Inflammatory macrophage treated with lipopolysaccharide for 1 hour (primary cell): ENCODE measurements around the gene ERVFRD-1.

Source experiments
- DNase-seq, 2 donors: peaks; one replicate each; pipeline ENCODE4 v3.0.0-alpha.2; 2020 to 2022

Gene ERVFRD-1, protein sequence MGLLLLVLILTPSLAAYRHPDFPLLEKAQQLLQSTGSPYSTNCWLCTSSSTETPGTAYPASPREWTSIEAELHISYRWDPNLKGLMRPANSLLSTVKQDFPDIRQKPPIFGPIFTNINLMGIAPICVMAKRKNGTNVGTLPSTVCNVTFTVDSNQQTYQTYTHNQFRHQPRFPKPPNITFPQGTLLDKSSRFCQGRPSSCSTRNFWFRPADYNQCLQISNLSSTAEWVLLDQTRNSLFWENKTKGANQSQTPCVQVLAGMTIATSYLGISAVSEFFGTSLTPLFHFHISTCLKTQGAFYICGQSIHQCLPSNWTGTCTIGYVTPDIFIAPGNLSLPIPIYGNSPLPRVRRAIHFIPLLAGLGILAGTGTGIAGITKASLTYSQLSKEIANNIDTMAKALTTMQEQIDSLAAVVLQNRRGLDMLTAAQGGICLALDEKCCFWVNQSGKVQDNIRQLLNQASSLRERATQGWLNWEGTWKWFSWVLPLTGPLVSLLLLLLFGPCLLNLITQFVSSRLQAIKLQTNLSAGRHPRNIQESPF

DNA sequence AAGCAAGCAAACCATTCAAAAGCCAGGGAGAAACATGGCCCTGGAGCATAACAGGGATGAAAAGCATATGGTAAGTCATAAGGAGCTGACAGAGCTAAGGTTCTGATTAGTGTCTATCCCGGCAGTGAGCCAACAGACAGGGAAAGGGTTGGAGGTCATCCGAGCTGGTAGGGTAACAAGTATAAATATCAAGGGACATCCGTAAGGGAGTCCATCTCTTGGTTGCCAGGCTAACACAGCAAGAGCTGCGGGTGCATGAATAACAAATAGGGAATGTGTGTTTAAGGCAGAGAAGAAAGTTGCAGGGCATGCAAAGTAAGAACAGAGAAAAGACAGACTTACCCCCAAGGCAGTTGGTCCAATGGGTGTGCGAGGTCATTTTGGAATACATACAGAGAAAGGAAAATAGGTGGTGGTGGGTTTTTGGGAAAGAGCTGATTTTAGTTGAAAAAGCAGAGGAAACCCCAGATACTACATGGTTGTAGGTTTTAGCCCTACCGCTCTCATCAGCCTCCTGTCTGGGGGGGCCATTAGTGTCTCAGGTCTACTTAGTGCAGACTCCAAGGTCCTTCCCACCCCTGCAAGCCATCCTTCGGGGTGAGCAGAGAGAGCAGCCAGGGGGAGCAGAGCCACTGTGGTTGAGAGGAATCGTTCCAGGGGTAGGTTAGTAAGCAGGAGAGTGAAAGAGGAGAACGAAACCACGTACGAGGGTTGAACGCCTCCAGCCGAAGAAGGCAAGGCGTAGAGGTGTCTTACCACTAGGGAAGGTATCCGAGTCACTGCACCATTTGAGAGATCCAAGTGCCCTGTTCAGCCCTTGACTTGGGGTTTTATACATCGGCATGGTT, at the start of gene ERVFRD-1:
Gene ERVFRD-1 (minus strand): TSS at position 805 of the 848 bp plus-strand sequence. CDS start 6,415 bp downstream, outside the sequence.
- DNase-seq, result no peak

DNA sequence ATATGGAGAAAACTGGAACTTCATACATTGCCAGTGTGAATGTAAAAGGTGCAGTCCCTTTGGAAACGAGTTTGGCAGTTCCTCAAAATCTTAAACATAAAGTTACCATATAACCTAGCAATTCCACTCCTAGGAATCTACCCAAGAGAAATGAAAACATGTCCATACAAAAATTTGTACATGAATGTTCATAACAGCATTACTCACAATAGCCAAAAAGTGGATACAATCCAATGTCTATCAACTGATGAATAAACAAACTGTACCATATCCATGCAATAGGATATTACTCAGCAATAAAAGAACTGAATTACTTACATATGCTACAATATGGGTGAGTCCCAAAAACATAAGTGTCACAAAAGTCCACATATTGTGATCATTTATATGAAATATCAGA, 48.7 kb upstream of the ERVFRD-1 start:
- DNase-seq, result no peak

DNA sequence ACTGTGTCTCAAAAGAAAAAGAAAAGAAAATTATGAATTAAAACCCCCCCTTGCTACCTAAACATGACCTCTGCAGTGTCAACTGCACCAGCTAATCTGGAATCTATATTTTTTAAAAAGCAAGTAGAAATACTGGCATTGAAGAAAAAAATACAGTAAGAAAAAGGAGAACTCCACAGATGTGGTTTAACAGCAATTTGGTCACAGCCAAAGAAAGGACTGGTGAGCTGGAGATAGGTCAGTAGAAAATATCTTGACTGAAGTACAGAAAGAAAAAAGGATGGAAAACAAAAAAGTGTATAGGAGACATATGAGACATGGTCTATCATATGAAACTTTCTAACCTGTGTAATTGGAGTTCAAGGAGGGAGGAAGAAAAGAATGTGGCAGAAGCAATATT, 44.1 kb upstream of the ERVFRD-1 start:
- DNase-seq, result no peak

DNA sequence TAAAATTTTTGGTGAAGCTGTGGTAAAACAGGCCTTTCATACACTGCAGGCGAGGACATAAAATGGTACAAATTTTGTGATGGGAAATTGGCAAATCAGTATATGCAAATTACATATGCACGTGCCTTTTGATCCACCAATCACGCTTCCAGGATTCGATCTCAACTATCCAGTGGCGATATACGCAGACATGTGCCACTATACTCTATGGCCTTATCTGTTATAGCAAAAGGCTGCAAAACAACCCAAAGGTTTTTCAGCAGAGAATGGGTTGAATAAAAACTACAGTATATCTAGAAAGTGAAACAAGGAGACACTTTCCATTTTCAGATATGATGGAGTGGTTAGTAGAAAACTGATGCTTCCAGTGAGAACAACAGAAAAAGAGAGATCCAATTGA, 41.9 kb upstream of the ERVFRD-1 start:
- no peak for DNase-seq

DNA sequence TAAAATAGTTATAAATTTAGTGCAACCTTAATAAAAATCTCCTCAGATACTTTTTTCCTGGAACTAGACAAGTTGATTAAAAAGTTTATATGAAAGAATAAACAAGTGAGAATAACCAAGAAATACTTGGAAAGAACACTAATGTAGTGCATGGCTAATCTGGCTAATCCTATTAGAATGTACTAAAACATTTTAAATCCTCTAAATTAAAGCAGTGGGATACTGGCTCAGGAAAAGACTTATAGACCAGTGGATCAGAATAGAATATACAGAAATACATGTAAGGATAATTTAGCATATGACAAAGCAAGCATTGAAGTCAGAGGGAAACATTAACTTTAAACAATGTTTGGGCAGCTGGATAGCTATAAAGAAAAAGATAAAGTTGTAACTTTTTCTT, 41.1 kb upstream of the ERVFRD-1 start:
- no peak for DNase-seq

DNA sequence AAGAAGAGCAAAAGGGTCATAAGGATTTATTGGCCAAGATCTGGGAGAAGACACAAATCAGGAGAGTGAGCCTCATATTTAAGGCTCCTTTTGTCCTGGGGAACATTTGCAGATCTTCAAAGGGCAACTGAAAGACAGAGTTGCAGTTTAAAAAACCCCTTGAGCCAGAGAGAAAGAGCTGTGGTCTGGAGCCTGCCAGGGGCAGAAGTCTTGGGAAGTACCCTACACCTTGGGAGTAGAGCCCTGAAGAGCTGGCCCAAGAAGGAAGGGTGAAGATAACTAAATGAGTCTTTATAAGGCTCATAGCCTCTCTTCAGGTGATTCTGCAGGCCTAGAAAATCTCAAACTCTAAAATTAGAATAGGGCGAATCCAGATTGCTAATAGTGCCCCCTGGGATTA, 40.0 kb upstream of the ERVFRD-1 start:
- DNase-seq, result no peak

DNA sequence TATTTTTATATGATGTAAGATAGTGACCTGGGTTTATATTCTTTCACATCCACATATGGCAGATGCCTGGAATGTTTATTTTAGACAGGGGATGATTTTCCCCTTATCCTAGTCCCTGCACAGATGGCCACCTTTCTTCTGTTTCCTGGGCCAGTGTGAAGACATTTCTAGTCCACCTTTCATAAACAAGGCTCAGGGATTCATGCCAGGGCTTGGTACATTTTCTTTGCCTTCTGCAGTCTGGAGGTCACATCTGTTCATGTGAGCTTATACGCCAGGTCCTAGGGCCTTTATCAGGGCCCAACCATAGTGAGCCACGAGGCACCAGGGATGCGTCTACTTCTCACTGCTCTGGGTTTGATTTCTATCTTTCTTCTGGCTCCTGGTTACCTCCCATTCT, 38.0 kb upstream of the ERVFRD-1 start:
- no peak for DNase-seq

DNA sequence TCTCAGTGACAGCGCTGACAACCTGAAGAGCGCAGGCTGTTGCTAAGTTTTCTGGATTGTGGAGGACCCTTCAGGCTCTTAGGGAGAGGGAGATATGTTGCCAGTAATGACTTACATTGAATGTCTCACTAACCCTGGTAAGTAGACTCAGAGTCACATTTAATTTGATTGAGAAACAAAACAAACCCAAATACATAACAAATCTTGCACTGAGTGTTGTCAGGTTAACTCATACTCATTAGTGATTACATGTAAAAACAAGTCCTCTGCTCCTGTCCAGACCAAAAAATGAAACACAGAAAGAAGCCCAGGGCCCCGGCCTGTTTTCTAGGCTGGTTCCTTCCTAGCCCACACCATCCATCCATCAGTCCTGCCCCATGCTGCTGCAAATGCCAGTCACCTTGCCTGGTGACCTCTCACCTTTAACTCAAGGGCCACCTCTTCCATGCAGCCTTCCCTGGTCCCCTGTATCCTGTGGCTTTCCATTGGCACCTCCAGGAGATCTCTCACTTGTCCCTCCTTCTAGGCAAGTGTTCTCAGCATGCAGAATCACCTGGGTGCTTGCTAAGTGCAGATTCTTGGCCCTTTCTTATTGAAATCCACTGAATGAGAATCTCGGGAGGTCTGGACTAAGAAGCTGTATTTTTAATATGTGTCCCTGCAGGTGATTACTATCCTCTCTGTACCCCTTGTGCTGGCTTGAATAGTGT, 34.7 kb upstream of the ERVFRD-1 start:
- no peak for DNase-seq

DNA sequence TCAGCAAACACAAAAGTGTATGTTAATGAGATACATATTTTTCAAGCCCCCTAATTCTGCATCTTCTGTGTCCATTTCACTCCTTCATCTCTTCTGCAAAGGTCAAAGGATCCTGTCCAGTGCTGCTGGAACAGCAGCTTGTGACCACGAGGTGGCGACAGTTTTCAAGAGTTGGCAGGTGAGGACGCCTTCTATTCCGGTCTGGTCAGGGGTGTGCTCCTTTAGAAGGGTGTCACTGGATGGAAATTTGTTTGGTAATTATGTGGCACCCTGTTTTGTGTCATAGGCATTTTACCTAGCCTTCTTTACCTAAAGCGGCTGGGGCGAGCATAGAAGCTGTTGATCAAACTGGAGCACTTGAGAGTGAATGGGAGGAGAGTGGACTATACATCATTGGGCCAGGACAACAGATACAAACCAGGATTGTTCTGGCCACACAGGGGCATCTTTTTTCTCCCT, 32.9 kb upstream of the ERVFRD-1 start:
- peak; percentile 66 to 84 for DNase-seq

DNA sequence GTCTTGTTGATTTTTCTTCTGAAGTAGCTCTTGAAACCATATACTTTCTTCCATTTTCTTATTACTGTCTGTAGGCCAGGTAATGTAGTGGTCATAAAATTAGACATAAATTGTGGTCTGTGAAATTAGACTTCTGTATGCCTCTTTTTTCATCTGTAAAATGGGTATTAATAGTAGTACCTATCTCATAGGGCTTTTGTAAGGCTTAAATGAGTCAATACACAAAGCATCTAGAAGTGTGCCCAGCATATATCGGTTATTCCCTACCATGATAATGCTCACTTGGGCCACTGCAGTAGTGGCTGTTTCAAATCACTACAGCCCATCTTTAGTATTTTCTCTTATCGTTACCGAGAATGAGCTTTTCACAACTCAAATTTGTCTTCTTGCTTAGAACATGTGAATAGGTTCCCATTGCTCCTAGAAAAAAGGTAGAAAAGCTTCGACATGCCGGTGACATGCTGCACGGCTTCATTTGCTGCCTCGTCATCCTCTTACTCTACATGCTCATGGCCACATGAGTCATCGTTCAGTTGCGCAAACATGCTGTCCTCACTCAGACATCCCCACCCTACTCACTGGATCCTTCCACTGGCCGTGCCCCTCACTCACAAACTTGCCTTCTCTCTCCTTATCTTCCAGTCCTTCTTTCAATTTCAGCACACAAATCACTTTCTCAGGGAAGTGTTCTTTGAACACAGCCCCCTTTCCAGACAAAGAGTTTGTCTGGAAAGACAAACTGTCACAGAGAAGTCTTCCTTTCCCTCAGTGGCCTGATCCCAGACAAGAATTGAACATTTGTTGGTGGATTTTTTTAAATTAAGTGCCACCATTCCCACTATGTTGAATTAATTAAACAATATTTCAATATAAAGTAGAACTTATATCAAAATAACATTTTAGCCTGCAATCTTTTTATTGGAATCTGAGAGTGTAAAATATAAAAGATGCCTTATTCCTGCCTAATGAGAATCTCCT, 32.2 kb upstream of the ERVFRD-1 start:
- peak; percentile 92 to 95 for DNase-seq

DNA sequence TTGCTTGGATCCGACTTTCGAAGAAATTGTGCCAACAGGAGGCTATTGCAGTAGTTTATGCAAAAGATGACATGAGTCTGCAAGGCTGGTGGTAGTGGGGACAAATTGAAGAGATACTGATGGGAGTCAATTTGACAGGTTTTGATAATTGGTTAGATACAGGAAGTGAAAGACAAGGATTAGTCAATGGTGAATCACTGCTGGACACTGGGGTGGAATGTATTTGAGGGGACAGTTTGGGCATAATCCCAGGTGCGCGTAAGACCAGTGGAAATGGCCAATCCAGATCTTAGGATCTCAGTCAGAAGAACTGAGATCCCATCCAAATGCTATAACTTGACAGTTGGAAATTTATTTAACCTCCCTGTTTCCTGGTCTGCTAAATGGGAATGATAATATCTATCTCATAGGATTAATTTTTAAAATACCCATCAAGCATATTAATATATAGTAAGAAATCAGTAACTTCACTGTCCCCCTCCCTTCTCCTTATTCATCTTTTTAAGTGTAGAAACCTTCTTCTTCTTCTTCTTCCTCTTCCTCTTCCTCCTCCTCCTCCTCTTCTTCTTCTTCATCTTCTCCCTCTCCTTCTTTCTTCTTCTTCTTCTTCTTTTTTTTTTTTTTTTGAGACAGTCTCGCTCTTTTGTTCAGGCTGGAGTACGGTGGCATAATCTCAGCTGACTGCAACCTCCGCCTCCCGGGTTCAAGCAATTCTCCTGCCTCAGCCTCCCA, 30.9 kb upstream of the ERVFRD-1 start:
- peak in 1 of 2 donors; percentile 36 for DNase-seq

DNA sequence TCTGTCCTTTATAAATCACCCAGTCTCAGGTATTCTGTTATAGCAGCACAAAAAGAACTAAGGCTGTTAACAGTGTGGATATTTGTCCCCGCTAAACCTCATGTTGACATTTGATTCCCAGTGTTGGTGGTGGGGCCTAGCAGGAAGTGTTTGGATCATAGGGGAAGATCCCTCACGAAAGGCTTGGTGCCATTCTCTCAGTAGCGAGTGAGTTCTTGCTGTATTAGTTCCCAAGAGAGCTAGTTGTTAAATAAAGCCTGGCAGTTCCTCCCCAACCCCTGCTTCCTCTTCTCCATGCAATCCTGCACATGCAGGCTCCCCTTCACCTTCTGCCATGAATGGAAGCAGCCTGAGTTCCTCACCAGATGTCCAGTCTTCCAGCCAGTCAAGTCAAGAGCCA, 29.8 kb upstream of the ERVFRD-1 start:
- peak; percentile 35 to 55 for DNase-seq

DNA sequence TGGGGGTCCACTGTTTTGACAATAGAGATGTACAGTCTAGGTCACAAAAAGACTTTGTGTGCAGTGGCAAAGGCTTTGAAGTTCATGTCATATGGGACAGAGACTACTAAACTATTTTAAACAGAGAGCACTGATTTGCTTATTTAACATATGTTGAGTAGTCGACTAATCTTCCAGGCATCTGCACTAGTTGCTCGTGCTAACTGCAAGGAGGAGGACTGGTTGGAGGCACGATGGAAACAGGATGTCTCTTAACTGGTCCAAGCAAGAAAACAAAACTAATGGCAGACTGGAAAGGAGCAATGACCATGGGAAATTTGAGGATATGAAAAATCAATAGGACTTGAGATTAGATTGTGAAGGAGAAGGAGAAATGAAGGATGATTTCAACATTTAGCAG, 28.5 kb upstream of the ERVFRD-1 start:
- no peak for DNase-seq

DNA sequence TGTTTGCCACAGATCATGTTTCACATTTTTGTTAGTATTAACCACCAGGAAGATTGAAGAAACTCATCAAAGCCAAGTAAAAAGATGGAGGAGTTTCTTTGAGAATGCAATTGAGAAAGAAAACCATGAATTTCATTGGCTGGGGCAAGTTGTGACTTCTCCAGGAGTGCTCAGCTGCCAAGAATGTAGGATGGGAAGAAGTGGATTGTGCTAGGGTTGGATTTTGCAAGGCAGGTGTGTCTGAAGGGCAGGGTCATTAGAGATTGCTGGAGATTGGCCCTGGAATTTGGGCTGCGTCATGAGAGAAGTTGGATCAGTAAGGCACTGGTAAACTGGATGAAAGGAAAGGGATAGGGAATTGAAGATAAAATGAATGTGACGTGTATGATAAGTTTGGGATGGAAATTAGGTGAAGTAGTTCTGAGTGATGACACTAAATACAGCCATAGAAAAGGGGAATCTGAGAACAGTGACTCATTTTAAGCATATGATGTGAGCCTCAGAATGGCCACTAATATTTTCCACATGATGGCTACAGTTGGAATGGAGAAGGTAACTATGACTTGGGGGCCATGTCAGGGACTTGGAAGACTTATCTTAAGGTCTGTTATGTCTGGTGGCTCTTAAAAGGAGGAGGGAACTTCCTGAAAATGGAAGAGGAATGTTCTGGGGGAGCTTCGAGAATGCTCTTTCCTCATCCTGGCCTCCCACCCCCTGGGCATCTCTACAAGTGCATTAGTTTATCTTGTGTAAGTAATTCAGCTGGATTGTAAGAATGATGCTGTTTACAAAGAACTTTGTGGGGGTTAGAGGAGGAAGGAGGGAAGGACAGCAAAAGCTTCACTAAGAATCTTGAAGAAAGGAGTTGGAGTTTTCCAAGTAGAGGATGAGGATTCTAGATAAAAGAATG, 27.8 kb upstream of the ERVFRD-1 start:
- peak; percentile 73 to 74 for DNase-seq

DNA sequence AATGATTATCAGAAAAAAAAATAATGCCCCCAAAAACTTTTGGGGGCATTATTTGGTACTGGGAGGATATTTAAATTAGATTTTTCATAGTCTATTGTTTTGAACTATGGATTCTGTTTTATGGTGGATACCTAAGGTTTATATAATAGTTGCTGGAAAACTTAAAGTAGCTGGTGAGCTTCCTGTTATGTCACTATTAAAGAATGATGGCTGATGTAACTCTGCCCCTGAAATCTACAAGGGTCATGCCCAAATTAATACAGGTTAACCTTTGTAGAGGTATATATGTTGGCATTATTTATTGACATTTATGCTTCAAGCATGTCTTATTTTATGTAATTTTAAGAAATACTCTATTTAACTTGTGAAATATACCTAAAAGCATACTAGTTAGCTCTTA, 25.3 kb upstream of the ERVFRD-1 start:
- no peak for DNase-seq

DNA sequence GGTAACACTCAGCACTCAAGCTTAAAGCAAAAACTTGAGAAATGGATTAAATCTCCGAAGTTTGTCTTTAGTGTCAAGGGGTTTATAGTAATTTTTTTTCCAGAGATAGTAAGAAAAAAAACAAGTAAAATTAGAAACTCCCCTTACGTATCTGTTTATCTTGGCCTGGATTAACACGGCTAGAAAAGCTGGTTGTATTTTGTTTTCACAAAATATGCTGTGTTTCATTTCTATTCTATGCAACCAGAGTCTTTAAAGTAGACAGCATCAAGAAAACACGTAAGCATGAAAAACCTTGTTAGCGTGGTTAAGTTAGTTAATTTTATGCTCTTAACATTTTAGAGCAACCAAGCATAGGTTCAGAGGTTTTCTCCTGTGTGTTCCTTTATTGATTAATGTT, 21.8 kb upstream of the ERVFRD-1 start:
- DNase-seq, result no peak

DNA sequence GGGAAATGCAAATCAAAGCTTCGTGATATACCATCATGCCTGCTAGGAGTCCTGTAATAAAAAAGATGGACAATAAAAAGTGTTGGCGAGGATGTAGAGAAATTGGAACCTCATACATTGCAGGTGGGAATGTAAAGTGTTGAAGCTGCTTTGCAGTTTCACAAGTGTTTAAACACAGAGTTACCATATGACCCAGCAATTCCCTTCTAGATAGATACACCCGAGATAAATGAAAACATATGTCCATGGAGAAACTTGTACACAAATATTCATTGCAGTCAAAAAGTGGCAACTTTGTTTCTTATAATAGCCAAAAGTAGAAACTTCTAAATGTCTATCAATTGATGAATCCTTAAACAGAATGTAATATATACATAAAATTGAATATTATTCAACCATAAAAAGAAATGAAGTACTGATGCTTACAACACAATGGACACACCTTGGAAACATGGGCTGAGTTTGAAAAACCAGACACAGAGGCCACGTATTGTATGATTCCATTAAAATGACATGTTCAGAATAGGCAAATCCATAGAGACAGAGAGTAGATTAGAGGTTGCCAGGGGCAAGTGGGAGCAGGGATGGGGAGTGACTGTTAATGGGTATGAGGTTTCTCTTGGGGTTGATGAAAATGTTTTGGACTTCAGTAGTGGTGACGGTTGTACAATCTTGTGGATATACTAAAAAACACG, 20.8 kb upstream of the ERVFRD-1 start:
- DNase-seq, result no peak

DNA sequence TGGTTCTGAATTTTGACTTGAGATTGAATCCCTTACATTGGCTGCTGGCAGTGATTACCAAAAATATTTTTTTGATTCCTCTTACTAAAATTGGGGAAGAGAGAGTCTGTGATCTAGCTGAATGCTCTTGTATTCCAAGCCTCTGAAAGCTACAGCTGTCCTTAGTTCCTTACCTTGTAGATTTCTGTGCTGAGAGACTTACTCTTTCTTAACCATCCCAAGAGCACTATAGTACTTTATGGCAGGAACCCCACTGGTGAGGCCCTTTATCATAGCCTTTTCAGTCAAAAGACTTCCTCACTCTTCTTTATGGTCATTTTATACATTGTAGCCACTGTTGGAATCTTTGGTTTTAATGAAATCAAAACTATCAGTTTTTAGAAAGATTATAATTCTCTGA, 19.1 kb upstream of the ERVFRD-1 start:
- no peak for DNase-seq

DNA sequence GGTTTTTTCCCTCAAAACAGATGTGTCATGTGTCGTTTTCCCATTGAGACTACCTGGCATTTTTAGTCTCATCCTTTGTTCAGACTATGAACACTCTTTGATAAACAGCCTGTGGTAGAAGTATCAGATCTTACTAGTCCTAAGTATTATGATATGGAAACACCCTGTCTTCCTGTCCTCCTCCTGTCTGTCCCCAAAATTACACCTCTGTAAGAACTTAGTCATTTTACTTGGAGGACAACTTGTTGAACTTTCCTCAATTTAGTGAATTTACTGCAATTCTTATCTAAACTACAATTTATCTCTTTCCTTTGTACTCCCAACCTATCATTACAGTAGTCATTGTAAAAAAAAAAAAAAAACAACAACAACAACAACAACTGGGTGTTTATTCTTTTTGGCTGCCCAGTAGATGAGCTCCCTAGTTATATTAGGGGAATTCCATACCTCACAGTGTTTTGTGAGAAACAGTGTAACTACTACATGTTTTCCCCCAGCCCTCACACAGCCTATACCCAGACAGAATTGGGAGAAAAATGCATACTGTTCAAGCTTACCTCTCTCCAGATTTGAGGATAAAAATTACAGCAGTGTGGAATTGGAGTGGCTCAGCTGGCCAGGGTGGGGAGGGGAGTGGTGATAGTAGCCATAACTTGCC, 18.5 kb upstream of the ERVFRD-1 start:
- DNase-seq, result no peak
